Measurements from ENCODE around the gene SDK1.

SDK1 gene

GRCh38 chr7:4124556-4125477, 823.8 kb downstream of the SDK1 start:
- no peak for DNase-seq

GRCh38 chr7:4127909-4128560, 827.0 kb downstream of the SDK1 start:
- no peak for DNase-seq

- no peak for DNase-seq
Measured at GRCh38 chr7:4129481-4130122, 828.5 kb downstream of the SDK1 start.

GRCh38 chr7:4131063-4131462, 830.0 kb downstream of the SDK1 start:
- no peak for DNase-seq

- no peak for DNase-seq
Measured at GRCh38 chr7:4132221-4132620, 831.2 kb downstream of the SDK1 start.

- DNase-seq: no peak
Measured at GRCh38 chr7:4133491-4134044, 832.5 kb downstream of the SDK1 start.

GRCh38 chr7:4134204-4134603, 833.2 kb downstream of the SDK1 start:
- DNase-seq: no peak

- DNase-seq: no peak
Measured at GRCh38 chr7:4134631-4135030, 833.6 kb downstream of the SDK1 start.

- DNase-seq: no peak
Measured at GRCh38 chr7:4135301-4135700, 834.2 kb downstream of the SDK1 start.

- no peak for DNase-seq
Measured at GRCh38 chr7:4136036-4136435, 835.0 kb downstream of the SDK1 start.

GRCh38 chr7:4136501-4137110, 835.6 kb downstream of the SDK1 start:
- DNase-seq: no peak

GRCh38 chr7:4137552-4137951, 836.5 kb downstream of the SDK1 start:
- no peak for DNase-seq

GRCh38 chr7:4138866-4139265, 837.8 kb downstream of the SDK1 start:
- no peak for DNase-seq

- DNase-seq: no peak
Measured at GRCh38 chr7:4139656-4140625, 838.9 kb downstream of the SDK1 start.

- no peak for DNase-seq
Measured at GRCh38 chr7:4140933-4141332, 839.9 kb downstream of the SDK1 start.

GRCh38 chr7:4143006-4143405, 842.0 kb downstream of the SDK1 start:
- no peak for DNase-seq

GRCh38 chr7:4143511-4144171, 842.6 kb downstream of the SDK1 start:
- DNase-seq: no peak

GRCh38 chr7:4144172-4144701, 843.2 kb downstream of the SDK1 start:
- no peak for DNase-seq

GRCh38 chr7:4144811-4145510, 843.9 kb downstream of the SDK1 start:
- no peak for DNase-seq

- no peak for DNase-seq
Measured at GRCh38 chr7:4145576-4145975, 844.5 kb downstream of the SDK1 start.
